NCI-H345 treated with DMSO at 0.1 percent for 48 hours (cell line): ENCODE measurements around the gene GBP2.
"Not testable (repeated sequence)": the region's sequence is repeated elsewhere in the genome, so short reads cannot be mapped to it uniquely, and the experiment has no call there.

Experiments
- DNase-seq: peaks from one replicate; lab custom pipeline; 2025; ENCODE audit not compliant: unreplicated experiment; lab: John Stamatoyannopoulos, UW

Gene GBP2

GRCh38 chr1:89125913-89126580 is at the start of gene GBP2:
Gene GBP2, minus strand, starts transcription at chr1:89126114. Its CDS starts 4,148 bp downstream, at chr1:89121966.
- no peak for DNase-seq

GRCh38 chr1:89174491-89174890 is 48.6 kb upstream of the GBP2 start:
- DNase-seq: no peak

GRCh38 chr1:89172468-89173143 is 46.7 kb upstream of the GBP2 start:
- DNase-seq: no peak

- no peak for DNase-seq
Observed at GRCh38 chr1:89171067-89171438, 45.1 kb upstream of the GBP2 start.

GRCh38 chr1:89170170-89171066 is 44.5 kb upstream of the GBP2 start:
- no peak for DNase-seq

GRCh38 chr1:89169166-89169565 is 43.3 kb upstream of the GBP2 start:
- no peak for DNase-seq

GRCh38 chr1:89167590-89168230 is 41.8 kb upstream of the GBP2 start:
- DNase-seq: peak; percentile 2

GRCh38 chr1:89166705-89167104 is 40.8 kb upstream of the GBP2 start:
- no peak for DNase-seq

- no peak for DNase-seq
Observed at GRCh38 chr1:89165811-89166210, 39.9 kb upstream of the GBP2 start.

- DNase-seq: no peak
Observed at GRCh38 chr1:89151047-89151446, 25.1 kb upstream of the GBP2 start.

- no peak for DNase-seq
Observed at GRCh38 chr1:89149976-89150375, 24.1 kb upstream of the GBP2 start.

- DNase-seq: no peak
Observed at GRCh38 chr1:89149229-89149628, 23.3 kb upstream of the GBP2 start.

GRCh38 chr1:89147678-89148658 is 22.1 kb upstream of the GBP2 start:
- no peak for DNase-seq

GRCh38 chr1:89146721-89147120 is 20.8 kb upstream of the GBP2 start:
- no peak for DNase-seq

GRCh38 chr1:89143484-89143883 is 17.6 kb upstream of the GBP2 start:
- no peak for DNase-seq

GRCh38 chr1:89142160-89142559 is 16.2 kb upstream of the GBP2 start:
- DNase-seq: no peak

GRCh38 chr1:89133747-89134146 is 7.8 kb upstream of the GBP2 start:
- DNase-seq: no peak

- DNase-seq: no peak
Observed at GRCh38 chr1:89130716-89131115, 4.8 kb upstream of the GBP2 start.

GRCh38 chr1:89129911-89130310 is 4.0 kb upstream of the GBP2 start:
- no peak for DNase-seq

GRCh38 chr1:89128003-89128458 is 2.1 kb upstream of the GBP2 start:
- not testable (repeated sequence) for DNase-seq
